Measurements from ENCODE around the gene STAU1. TPM values are rescaled to one million over a fixed set of nuclear protein-coding genes. Genes with fewer than 3 reads are reported as not detected.

The STAU1 gene
- total and polyA plus RNA-seq, 2 of the 13 experiments (the other 11 are each of a cell fraction or from before 2014, with no cell fraction given): 119 to 133 TPM

- TF ChIP-seq TBX2 (CRISPR knock-in tag; IDR thresholded peaks at IDR 0.05; ENCODE audit: borderline replicate concordance) (peak; percentile 67), ZNF367 (CRISPR knock-in tag; IDR thresholded peaks at IDR 0.05; ENCODE audit: borderline replicate concordance) (no peak), ETS1 (CRISPR knock-in tag; IDR thresholded peaks at IDR 0.05) (no peak), ZNF644 (CRISPR knock-in tag; IDR thresholded peaks at IDR 0.05; ENCODE audit: low read depth) (no peak), ISL2 (CRISPR knock-in tag; IDR thresholded peaks at IDR 0.05) (no peak; the same call in 1 of the 2 replicates), ZNF776 (CRISPR knock-in tag; IDR thresholded peaks at IDR 0.05) (no peak), REL (CRISPR knock-in tag; conservative IDR thresholded peaks at IDR 0.05) (0 out of 2 replicates have a peak, but pooled peaks have one; percentile 69), FOXC1 (CRISPR knock-in tag; IDR thresholded peaks at IDR 0.05; ENCODE audit: borderline replicate concordance) (peak; percentile 92), ZFP37 (CRISPR knock-in tag; IDR thresholded peaks at IDR 0.05; ENCODE audit: borderline replicate concordance) (peak; percentile 14; the same call in 1 of the 2 replicates), RBM39 (IDR thresholded peaks at IDR 0.05; ENCODE audit: low read depth, low read length, poor library complexity, severe bottlenecking) (peak; percentile 67), TERF1 (CRISPR knock-in tag; IDR thresholded peaks at IDR 0.05) (no peak), FOSL1 (CRISPR knock-in tag; IDR thresholded peaks at IDR 0.05; ENCODE audit: borderline replicate concordance) (no peak), ZNF431 (CRISPR knock-in tag; IDR thresholded peaks at IDR 0.05; ENCODE audit: borderline replicate concordance, low read depth) (no peak), NR2F6 (IDR thresholded peaks at IDR 0.05) (no peak), NR2F6 (CRISPR knock-in tag; IDR thresholded peaks at IDR 0.05) (peak; percentile 16; the same call in 1 of the 2 replicates), ZNF501 (CRISPR knock-in tag; IDR thresholded peaks at IDR 0.05) (no peak), HDAC1 (CRISPR knock-in tag; IDR thresholded peaks at IDR 0.05) (peak; percentile 88), CREM (IDR thresholded peaks at IDR 0.05) (peak; percentile 87), CREM (CRISPR knock-in tag; IDR thresholded peaks at IDR 0.05) (no peak), HES4 (CRISPR knock-in tag; IDR thresholded peaks at IDR 0.05; ENCODE audit: borderline replicate concordance) (peak; percentile 88; the same call in 1 of the 2 replicates), DNMT3B (CRISPR knock-in tag; conservative IDR thresholded peaks at IDR 0.05) (no peak), U2AF2 (IDR thresholded peaks at IDR 0.05; ENCODE audit: low read depth, low read length) (no peak), GATAD1 (CRISPR knock-in tag; IDR thresholded peaks at IDR 0.05) (peak; percentile 85), FOXA3 (CRISPR knock-in tag; IDR thresholded peaks at IDR 0.05) (peak; percentile 72), LRRFIP1 (CRISPR knock-in tag; conservative IDR thresholded peaks at IDR 0.05) (no peak), KDM2A (CRISPR knock-in tag; IDR thresholded peaks at IDR 0.05; ENCODE audit: borderline replicate concordance, low read depth) (peak; percentile 97), ZNF788 (CRISPR knock-in tag; IDR thresholded peaks at IDR 0.05; ENCODE audit: borderline replicate concordance) (peak; percentile 97; the same call in 1 of the 2 replicates), TARDBP (CRISPR knock-in tag; IDR thresholded peaks at IDR 0.05) (peak; percentile 96)
Observed at GRCh38 chr20:49187851-49188641, at the start of gene STAU1 (continued).
